ENCODE data around the gene DUSP1.

The DUSP1 gene

GRCh38 chr5:172762214-172763119 lies 8.5 kb downstream of the DUSP1 start:
- DNase-seq (ENCODE audit: insufficient read length, low spot score) (no peak), FAIRE-seq (no peak)
- TF ChIP-seq SPI1 (IDR thresholded peaks at IDR 0.05; ENCODE audit: low read depth, low read length) (no peak), POLR2AphosphoS5 (IDR thresholded peaks at IDR 0.05; ENCODE audit: low read depth, low read length) (no peak), POLR2A (IDR thresholded peaks at IDR 0.05; ENCODE audit: low read depth, low read length) (no peak), TAF1 (IDR thresholded peaks at IDR 0.05; ENCODE audit: low read depth, low read length) (no peak), POU2F2 (IDR thresholded peaks at IDR 0.05; ENCODE audit: low read depth, low read length) (no peak)

GRCh38 chr5:172760959-172761358 lies 10.0 kb downstream of the DUSP1 start:
- FAIRE-seq (no peak), DNase-seq (ENCODE audit: insufficient read length, low spot score) (no peak)
- no peak for TF ChIP-seq POLR2A (IDR thresholded peaks at IDR 0.05; ENCODE audit: low read depth, low read length)
- TF ChIP-seq POU2F2 (IDR thresholded peaks at IDR 0.05; ENCODE audit: low read depth, low read length): no peak

DNA sequence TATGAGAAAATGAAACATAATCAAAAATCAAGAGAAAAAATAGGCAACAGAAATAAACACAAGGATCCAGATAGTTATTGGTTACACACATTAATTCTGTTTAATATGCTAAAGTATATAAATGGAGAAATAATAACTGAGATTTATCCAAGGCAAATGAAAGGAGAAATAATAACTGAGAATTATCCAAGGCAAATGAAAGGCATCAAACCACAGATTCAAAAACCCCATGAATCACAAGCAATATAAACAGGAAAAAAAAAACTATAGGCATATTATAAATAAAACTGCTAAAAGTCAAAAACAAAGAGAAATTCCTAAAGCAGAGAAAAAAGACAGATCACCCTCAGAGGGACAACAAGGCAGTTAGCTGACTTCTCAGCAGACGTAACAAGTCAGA lies 10.9 kb downstream of the DUSP1 start:
- DNase-seq (ENCODE audit: insufficient read length, low spot score) (no peak), FAIRE-seq (no peak)
- TF ChIP-seq PAX5 (IDR thresholded peaks at IDR 0.05; ENCODE audit: insufficient read depth, low read length, severe bottlenecking): no peak
- no peak for TF ChIP-seq POLR2AphosphoS5 (IDR thresholded peaks at IDR 0.05; ENCODE audit: low read depth, low read length)
- no peak for TF ChIP-seq POLR2A (IDR thresholded peaks at IDR 0.05; ENCODE audit: low read depth, low read length)
- no peak for TF ChIP-seq SPI1 (IDR thresholded peaks at IDR 0.05; ENCODE audit: low read depth, low read length)
- no peak for TF ChIP-seq POU2F2 (IDR thresholded peaks at IDR 0.05; ENCODE audit: low read depth, low read length)

DNA sequence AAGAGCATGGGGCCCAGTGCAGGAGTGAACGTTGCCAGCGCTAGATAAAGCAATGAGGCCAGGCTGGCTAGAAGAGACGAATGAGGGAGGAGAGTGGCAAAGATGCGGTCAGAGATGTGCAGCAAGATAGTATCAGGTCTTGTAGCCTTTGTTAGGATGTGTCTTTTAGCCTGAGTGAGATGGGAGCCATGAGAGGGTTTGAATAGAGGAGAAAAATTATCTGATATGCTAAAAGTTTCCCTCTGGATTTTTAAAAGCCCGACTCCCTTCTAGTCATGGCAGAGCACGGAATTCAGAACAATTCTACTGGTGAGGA lies 12.2 kb downstream of the DUSP1 start:
- no peak for TF ChIP-seq POLR2AphosphoS5 (IDR thresholded peaks at IDR 0.05; ENCODE audit: low read depth, low read length)
- no peak for TF ChIP-seq PAX5 (IDR thresholded peaks at IDR 0.05; ENCODE audit: insufficient read depth, low read length, severe bottlenecking)
- TF ChIP-seq POU2F2 (IDR thresholded peaks at IDR 0.05; ENCODE audit: low read depth, low read length): no peak
- TF ChIP-seq SPI1 (IDR thresholded peaks at IDR 0.05; ENCODE audit: low read depth, low read length): no peak
- TF ChIP-seq POLR2A (IDR thresholded peaks at IDR 0.05; ENCODE audit: low read depth, low read length): no peak
- TF ChIP-seq TAF1 (IDR thresholded peaks at IDR 0.05; ENCODE audit: low read depth, low read length): no peak
- FAIRE-seq: no peak
- no peak for DNase-seq (ENCODE audit: insufficient read length, low spot score)

DNA sequence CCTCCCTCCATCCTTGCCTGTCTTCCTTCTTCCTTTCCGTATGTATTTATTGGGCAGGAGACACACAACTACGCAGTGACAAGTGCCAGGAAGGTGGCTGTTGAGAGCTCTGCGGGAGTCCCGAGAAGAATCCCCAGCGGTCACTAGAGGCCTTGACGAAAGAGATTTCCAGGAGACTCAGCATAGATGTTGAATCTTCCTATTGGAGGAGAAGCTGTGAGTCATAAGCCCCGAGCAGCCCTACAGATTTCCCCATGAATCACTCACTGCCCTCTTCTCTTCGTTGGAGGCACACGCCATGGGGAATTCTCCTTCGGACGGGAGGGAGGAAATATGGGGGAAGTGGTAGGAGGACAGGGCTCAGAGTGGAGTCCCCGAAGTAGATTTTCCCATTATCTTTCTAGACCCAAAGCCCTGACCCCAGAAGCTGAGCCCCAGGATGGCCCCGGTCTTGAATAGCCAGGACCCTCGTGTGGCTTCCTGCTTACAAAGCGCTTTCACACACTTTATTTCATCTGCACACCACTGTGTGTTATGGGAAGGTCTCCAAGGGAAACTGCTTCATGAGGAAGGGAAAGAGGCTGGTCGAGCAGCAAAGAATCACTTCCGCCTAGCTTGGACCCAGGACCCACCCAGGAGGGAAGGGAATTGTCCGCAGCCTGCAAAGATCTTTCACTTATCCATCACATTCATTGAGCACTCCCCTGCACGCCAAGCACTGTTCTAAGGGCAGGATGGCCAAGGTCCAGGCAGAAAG lies 12.7 kb downstream of the DUSP1 start:
- DNase-seq (ENCODE audit: insufficient read length, low spot score) (no peak), FAIRE-seq (no peak)
- TF ChIP-seq PAX5 (IDR thresholded peaks at IDR 0.05; ENCODE audit: insufficient read depth, low read length, severe bottlenecking) (no peak), POLR2A (IDR thresholded peaks at IDR 0.05; ENCODE audit: low read depth, low read length) (no peak), POLR2AphosphoS5 (IDR thresholded peaks at IDR 0.05; ENCODE audit: low read depth, low read length) (no peak), POU2F2 (IDR thresholded peaks at IDR 0.05; ENCODE audit: low read depth, low read length) (no peak), TAF1 (IDR thresholded peaks at IDR 0.05; ENCODE audit: low read depth, low read length) (no peak), SPI1 (IDR thresholded peaks at IDR 0.05; ENCODE audit: low read depth, low read length) (no peak)

DNA sequence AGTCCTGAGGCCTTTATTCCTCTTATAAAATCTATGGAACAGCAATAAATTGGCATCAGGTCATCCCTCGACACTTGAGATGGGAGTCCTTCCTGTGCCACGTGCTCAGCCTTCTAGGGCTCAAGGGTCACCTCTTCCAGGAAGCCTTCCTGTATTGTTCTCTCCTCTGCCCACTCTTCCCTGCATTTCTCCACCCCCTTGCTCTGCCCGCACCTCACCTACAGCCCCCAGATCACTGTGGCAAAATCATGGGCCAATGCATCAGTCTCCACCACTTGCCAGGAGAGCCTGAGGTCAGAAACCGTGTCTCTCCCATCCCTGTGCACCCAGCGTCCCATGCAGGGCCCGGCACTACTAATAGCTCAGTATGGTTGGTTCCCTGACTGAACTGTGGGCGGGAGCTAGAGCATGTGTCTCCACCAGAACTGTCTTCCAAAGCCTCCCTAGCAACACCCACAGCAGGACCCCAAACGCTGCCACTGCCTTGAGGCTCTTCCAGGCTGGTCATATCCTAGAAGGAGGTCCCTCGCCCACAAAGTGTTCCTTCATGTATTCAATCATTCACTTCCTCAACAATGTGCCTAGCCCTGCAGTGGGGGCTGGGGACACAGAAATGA lies 13.5 kb downstream of the DUSP1 start:
- no peak for DNase-seq (ENCODE audit: insufficient read length, low spot score)
- no peak for TF ChIP-seq POLR2A (IDR thresholded peaks at IDR 0.05; ENCODE audit: low read depth, low read length)
- no peak for TF ChIP-seq POLR2AphosphoS5 (IDR thresholded peaks at IDR 0.05; ENCODE audit: low read depth, low read length)
- no peak for TF ChIP-seq TAF1 (IDR thresholded peaks at IDR 0.05; ENCODE audit: low read depth, low read length)
- no peak for TF ChIP-seq POU2F2 (IDR thresholded peaks at IDR 0.05; ENCODE audit: low read depth, low read length)
- TF ChIP-seq SPI1 (IDR thresholded peaks at IDR 0.05; ENCODE audit: low read depth, low read length): no peak
- TF ChIP-seq PAX5 (IDR thresholded peaks at IDR 0.05; ENCODE audit: insufficient read depth, low read length, severe bottlenecking): no peak
- FAIRE-seq: no peak

GRCh38 chr5:172756764-172757393 lies 14.1 kb downstream of the DUSP1 start:
- TF ChIP-seq POLR2A (IDR thresholded peaks at IDR 0.05; ENCODE audit: low read depth, low read length) (no peak), POU2F2 (IDR thresholded peaks at IDR 0.05; ENCODE audit: low read depth, low read length) (no peak), TAF1 (IDR thresholded peaks at IDR 0.05; ENCODE audit: low read depth, low read length) (no peak), SPI1 (IDR thresholded peaks at IDR 0.05; ENCODE audit: low read depth, low read length) (no peak), PAX5 (IDR thresholded peaks at IDR 0.05; ENCODE audit: insufficient read depth, low read length, severe bottlenecking) (no peak), POLR2AphosphoS5 (IDR thresholded peaks at IDR 0.05; ENCODE audit: low read depth, low read length) (no peak)
- DNase-seq (ENCODE audit: insufficient read length, low spot score) (no peak), FAIRE-seq (no peak)

DNA sequence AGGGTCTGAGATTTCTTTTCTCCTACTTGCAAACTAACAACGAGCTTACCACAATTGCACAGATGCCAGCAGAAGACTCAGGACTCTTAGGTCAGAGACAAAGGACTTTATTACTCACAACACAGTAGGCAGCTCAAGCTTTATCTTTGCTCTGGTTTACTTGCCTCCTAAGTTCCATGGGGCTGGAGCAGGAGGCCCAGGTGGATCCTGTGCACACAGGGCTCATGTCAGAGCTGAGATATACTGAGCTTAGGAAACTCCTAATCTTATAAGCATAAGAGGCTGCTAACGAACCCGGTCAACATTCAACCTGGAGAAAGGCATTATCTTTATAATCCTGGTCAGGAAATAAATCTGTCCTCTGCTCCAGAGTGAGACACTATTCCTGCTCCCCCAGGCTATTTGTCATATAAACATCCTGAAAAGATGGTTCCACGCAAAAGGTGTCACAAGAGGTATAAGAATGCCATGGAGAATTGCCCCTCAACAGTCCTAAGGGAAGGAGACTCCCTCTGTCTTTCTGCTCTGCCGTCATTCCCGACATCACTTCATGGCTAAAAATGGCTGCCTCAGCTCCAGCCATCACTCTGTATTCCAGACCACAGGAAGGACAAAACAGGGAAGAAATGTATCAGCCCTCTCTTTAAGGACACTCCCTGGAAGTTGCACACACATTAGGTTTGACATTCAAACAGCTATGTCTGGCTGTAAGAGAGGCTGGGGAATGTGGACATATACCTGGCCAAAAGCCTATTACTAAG lies 16.2 kb downstream of the DUSP1 start:
- no peak for TF ChIP-seq SPI1 (IDR thresholded peaks at IDR 0.05; ENCODE audit: low read depth, low read length)
- TF ChIP-seq TAF1 (IDR thresholded peaks at IDR 0.05; ENCODE audit: low read depth, low read length): no peak
- TF ChIP-seq POLR2AphosphoS5 (IDR thresholded peaks at IDR 0.05; ENCODE audit: low read depth, low read length): no peak
- no peak for TF ChIP-seq PAX5 (IDR thresholded peaks at IDR 0.05; ENCODE audit: insufficient read depth, low read length, severe bottlenecking)
- TF ChIP-seq POLR2A (IDR thresholded peaks at IDR 0.05; ENCODE audit: low read depth, low read length): no peak
- no peak for TF ChIP-seq POU2F2 (IDR thresholded peaks at IDR 0.05; ENCODE audit: low read depth, low read length)
- FAIRE-seq (no peak), DNase-seq (ENCODE audit: insufficient read length, low spot score) (no peak)

Data from GM12891 (cell line).